Activated T-cell treated with anti-CD3 and anti-CD28 coated beads, Interleukin-2, amount 50 U/mL, for 24 hours (primary cell): Measurements from ENCODE around the gene EYS.

Experiments used
- DNase-seq: peaks from one replicate; pipeline ENCODE4 v3.0.0-alpha.2; 2020
- H3K27ac Mint-ChIP-seq: 2 replicates; pipeline ENCODE4 v1.8.0; 2020; ENCODE audit warnings: mild to moderate bottlenecking, mixed read lengths
- H3K27me3 Mint-ChIP-seq: 2 replicates; pipeline ENCODE4 v1.8.0; 2020; ENCODE audit warnings: mixed read lengths
- H3K36me3 Mint-ChIP-seq: 2 replicates; pipeline ENCODE4 v1.8.0; 2020; ENCODE audit warnings: low read depth, mixed read lengths
- H3K4me1 Mint-ChIP-seq: 2 replicates; pipeline ENCODE4 v1.8.0; 2020; ENCODE audit warnings: low read depth, mixed read lengths
- H3K4me3 Mint-ChIP-seq: 2 replicates; pipeline ENCODE4 v1.8.0; 2020; ENCODE audit warnings: mild to moderate bottlenecking, moderate library complexity, mixed read lengths
- H3K9me3 Mint-ChIP-seq: 2 replicates; pipeline ENCODE4 v1.8.0; 2020; ENCODE audit warnings: mixed read lengths

Gene EYS

DNA sequence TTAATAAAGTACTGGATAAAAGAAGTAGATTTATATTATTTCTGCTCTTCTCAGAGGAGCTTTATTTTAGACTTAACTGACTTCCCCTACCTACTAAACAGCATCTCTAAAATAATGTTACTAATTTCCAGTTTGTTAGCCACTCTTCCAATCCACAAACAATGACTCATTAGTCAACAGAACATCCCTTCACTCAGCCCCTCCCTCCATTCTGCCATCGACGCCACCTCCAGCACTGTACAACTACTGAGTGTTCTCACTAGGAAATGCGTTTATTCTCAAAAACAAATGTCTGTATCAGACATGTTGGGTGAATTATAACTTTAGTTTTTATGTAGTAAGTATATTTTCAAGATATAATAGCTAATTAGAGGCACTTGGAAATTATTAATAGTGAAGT is 427.0 kb downstream of the EYS start:
- Mint-ChIP-seq H3K36me3 (no peaks in the 10 kb centered on the region), H3K4me1 (no peaks in the 10 kb centered on the region), H3K4me3 (no peak overlapping the region), H3K9me3 (peaks cover 27% of the 10 kb centered on the region), H3K27me3 (no peaks in the 10 kb centered on the region), H3K27ac (no peak overlapping the region)
- DNase-seq: no peak

DNA sequence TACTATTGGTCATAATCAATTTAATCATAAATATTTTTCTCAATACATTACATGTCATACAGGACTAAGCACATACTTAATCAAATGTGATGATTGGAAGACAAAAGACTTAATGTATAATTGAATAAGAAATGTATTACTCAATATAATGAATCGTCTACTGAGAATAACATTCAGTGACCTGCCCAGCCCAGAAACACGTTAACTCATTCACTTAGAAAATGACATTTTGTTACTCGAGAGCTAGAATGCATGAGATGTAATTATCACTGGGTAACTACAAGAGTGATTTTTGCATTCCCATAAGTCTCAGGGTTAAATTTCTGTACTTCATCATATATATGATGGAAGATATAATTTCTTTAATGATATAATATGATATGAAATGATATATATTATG is 444.8 kb downstream of the EYS start:
- Mint-ChIP-seq H3K27ac (no peak overlapping the region), H3K9me3 (peaks cover 10% of the 10 kb centered on the region), H3K27me3 (no peaks in the 10 kb centered on the region), H3K4me1 (no peaks in the 10 kb centered on the region), H3K36me3 (no peaks in the 10 kb centered on the region), H3K4me3 (no peak overlapping the region)
- DNase-seq: no peak

- Mint-ChIP-seq H3K27ac (no peak overlapping the region), H3K9me3 (peaks cover 8% of the 10 kb centered on the region), H3K4me3 (no peak overlapping the region), H3K36me3 (no peaks in the 10 kb centered on the region), H3K27me3 (no peaks in the 10 kb centered on the region), H3K4me1 (no peaks in the 10 kb centered on the region)
- DNase-seq: no peak
Observed at GRCh38 chr6:65259982-65260381, 447.0 kb downstream of the EYS start.

- no peak for DNase-seq
- no peaks in the 10 kb centered on the region for H3K27me3 Mint-ChIP-seq
- no peak overlapping the region for H3K4me3 Mint-ChIP-seq
- H3K4me1 Mint-ChIP-seq: no peaks in the 10 kb centered on the region
- H3K27ac Mint-ChIP-seq: no peak overlapping the region
- no peaks in the 10 kb centered on the region for H3K36me3 Mint-ChIP-seq
- H3K9me3 Mint-ChIP-seq: peaks cover 10% of the 10 kb centered on the region
Observed at GRCh38 chr6:65259059-65259458, 448.0 kb downstream of the EYS start.

GRCh38 chr6:65253041-65253440 is 454.0 kb downstream of the EYS start:
- no peaks in the 10 kb centered on the region for H3K27me3 Mint-ChIP-seq
- H3K36me3 Mint-ChIP-seq: no peaks in the 10 kb centered on the region
- H3K27ac Mint-ChIP-seq: no peak overlapping the region
- no peak for DNase-seq
- no peak overlapping the region for H3K4me3 Mint-ChIP-seq
- peaks cover 10% of the 10 kb centered on the region for H3K9me3 Mint-ChIP-seq
- no peaks in the 10 kb centered on the region for H3K4me1 Mint-ChIP-seq

DNA sequence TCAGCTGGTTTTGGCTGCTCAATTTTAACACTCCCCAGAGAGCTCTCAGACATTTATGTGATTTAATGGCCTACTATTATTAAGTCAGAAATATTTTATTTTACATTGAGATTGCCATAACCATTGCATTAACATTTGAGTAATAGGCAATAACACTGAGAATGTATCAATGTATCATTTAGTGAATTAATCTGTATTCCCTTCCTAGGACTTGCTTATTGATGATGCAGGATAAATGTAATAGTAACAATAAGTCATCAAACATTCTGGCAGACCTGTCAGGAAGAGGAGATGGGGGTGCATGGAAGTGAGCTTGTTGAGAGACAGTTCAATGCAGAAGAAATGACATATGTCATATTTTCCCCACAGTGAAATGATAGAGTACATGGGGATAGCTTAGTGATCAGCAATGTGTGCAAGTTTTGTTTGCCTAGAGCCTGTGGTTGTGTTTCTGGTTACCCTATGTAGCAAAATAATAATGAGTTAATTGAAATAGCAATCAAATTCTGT is 458.9 kb downstream of the EYS start:
- Mint-ChIP-seq H3K9me3 (peaks cover 9% of the 10 kb centered on the region), H3K4me1 (no peaks in the 10 kb centered on the region), H3K27me3 (no peaks in the 10 kb centered on the region), H3K36me3 (no peaks in the 10 kb centered on the region), H3K27ac (no peak overlapping the region), H3K4me3 (no peak overlapping the region)
- DNase-seq: no peak

DNA sequence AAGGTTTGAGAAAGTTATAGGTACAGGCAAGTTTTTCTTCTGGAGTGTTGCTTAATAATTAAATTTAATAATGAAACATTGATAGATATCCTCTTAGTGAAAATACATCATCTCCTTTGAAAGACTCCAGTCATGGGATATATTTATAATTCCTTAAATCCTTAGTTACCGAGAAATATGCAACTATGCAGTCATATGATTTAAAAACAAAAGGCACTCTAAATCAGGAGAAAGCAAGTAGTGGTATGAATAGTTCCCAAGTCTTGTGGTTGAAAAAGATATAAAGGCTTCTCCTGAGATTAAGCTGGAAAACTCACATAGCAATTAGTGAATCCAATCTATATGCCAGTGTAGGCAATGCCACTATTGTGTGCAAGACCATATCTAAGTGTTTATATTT is 475.4 kb downstream of the EYS start:
- peaks cover 11% of the 10 kb centered on the region for H3K9me3 Mint-ChIP-seq
- H3K27me3 Mint-ChIP-seq: no peaks in the 10 kb centered on the region
- no peaks in the 10 kb centered on the region for H3K36me3 Mint-ChIP-seq
- H3K4me1 Mint-ChIP-seq: no peaks in the 10 kb centered on the region
- H3K27ac Mint-ChIP-seq: no peak overlapping the region
- no peak for DNase-seq
- H3K4me3 Mint-ChIP-seq: no peak overlapping the region

- peaks cover 11% of the 10 kb centered on the region for H3K9me3 Mint-ChIP-seq
- H3K4me1 Mint-ChIP-seq: no peaks in the 10 kb centered on the region
- no peak overlapping the region for H3K27ac Mint-ChIP-seq
- no peaks in the 10 kb centered on the region for H3K27me3 Mint-ChIP-seq
- no peak for DNase-seq
- no peak overlapping the region for H3K4me3 Mint-ChIP-seq
- H3K36me3 Mint-ChIP-seq: no peaks in the 10 kb centered on the region
Observed at GRCh38 chr6:65229825-65230224, 477.2 kb downstream of the EYS start.

- Mint-ChIP-seq H3K27me3 (no peaks in the 10 kb centered on the region), H3K9me3 (peaks cover 23% of the 10 kb centered on the region), H3K4me1 (no peaks in the 10 kb centered on the region), H3K4me3 (no peak overlapping the region), H3K27ac (no peak overlapping the region), H3K36me3 (no peaks in the 10 kb centered on the region)
- DNase-seq: no peak
Observed at GRCh38 chr6:65221153-65221552, 485.9 kb downstream of the EYS start.

GRCh38 chr6:65202738-65203137 is 504.3 kb downstream of the EYS start:
- peaks cover 23% of the 10 kb centered on the region for H3K9me3 Mint-ChIP-seq
- no peak for DNase-seq
- no peaks in the 10 kb centered on the region for H3K36me3 Mint-ChIP-seq
- no peak overlapping the region for H3K27ac Mint-ChIP-seq
- no peaks in the 10 kb centered on the region for H3K27me3 Mint-ChIP-seq
- no peaks in the 10 kb centered on the region for H3K4me1 Mint-ChIP-seq
- no peak overlapping the region for H3K4me3 Mint-ChIP-seq

DNA sequence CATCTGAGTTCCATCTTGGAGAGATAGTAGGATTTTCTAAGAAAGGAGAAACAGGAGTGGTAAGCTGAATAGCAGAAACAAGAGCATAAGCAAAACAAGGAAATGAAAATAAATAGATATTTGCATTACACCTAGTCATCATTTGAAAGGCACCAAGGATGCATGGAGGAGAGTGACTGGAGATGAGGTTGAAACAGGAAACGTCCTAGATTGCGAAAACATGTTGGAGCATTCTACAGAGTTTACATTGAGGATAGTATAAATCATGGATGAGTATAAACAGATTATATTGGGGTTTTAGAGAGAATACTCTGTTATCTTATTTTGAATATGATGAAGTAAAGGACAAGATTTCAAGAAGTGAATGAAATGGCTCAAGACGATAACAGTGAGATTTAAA is 507.3 kb downstream of the EYS start:
- Mint-ChIP-seq H3K27me3 (no peaks in the 10 kb centered on the region), H3K9me3 (peaks cover 13% of the 10 kb centered on the region), H3K4me3 (no peak overlapping the region), H3K36me3 (no peaks in the 10 kb centered on the region), H3K27ac (no peak overlapping the region), H3K4me1 (no peaks in the 10 kb centered on the region)
- no peak for DNase-seq

- H3K27me3 Mint-ChIP-seq: no peaks in the 10 kb centered on the region
- DNase-seq: no peak
- H3K4me3 Mint-ChIP-seq: no peak overlapping the region
- H3K36me3 Mint-ChIP-seq: no peaks in the 10 kb centered on the region
- no peak overlapping the region for H3K27ac Mint-ChIP-seq
- H3K4me1 Mint-ChIP-seq: no peaks in the 10 kb centered on the region
- H3K9me3 Mint-ChIP-seq: peaks cover 12% of the 10 kb centered on the region
Observed at GRCh38 chr6:65199121-65199520, 507.9 kb downstream of the EYS start.

DNA sequence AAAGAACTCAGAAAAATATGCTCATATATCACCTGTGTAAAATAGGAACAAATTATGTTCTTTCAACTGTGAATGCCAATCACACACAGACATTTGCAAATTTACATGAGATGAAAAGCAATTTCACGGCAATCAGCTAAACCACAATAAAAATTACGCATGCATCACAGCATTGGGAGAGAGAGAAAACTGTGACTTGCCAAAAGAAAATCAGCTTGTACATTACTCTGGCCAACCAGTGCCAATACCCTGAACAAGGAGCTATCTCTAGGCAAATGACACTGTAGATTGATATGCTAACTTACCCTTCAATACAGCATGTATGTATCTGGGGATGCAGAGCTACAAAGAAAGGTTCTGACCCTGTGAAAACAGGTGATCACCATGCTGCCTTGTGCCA is 515.6 kb downstream of the EYS start:
- no peak for DNase-seq
- Mint-ChIP-seq H3K27me3 (no peaks in the 10 kb centered on the region), H3K4me1 (no peaks in the 10 kb centered on the region), H3K27ac (no peak overlapping the region), H3K9me3 (peaks cover 7% of the 10 kb centered on the region), H3K36me3 (no peaks in the 10 kb centered on the region), H3K4me3 (no peak overlapping the region)

- H3K4me1 Mint-ChIP-seq: no peaks in the 10 kb centered on the region
- peaks cover 9% of the 10 kb centered on the region for H3K9me3 Mint-ChIP-seq
- H3K27ac Mint-ChIP-seq: no peak overlapping the region
- no peaks in the 10 kb centered on the region for H3K36me3 Mint-ChIP-seq
- no peak overlapping the region for H3K4me3 Mint-ChIP-seq
- H3K27me3 Mint-ChIP-seq: no peaks in the 10 kb centered on the region
- DNase-seq: no peak
Observed at GRCh38 chr6:65189236-65189881, 517.7 kb downstream of the EYS start.

GRCh38 chr6:65186826-65187225 is 520.2 kb downstream of the EYS start:
- Mint-ChIP-seq H3K36me3 (no peaks in the 10 kb centered on the region), H3K4me1 (no peaks in the 10 kb centered on the region), H3K27me3 (no peaks in the 10 kb centered on the region), H3K9me3 (peaks cover 9% of the 10 kb centered on the region), H3K4me3 (no peak overlapping the region), H3K27ac (no peak overlapping the region)
- DNase-seq: no peak

DNA sequence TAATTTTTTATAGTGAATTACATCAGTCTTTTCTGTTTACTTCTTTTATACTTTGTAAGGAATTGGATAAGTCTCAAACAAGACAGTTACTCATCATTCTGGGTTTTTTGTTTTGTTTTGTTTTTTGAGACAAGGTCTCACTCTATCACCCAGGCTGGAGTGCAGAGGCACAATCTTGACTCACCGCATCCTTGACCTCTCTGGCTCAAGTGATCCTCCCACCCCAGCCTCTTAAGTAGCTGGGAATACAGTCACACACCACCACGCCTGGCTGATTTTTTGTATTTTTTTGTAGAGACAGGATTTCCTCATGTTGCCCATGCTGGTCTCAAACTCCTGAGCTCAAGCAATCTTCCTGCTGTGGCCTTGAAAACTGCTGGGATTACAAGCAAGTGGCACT is 524.3 kb downstream of the EYS start:
- Mint-ChIP-seq H3K9me3 (peaks cover 9% of the 10 kb centered on the region), H3K36me3 (no peaks in the 10 kb centered on the region)

More for the DNA sequence above, 524.3 kb downstream of the EYS start:
- DNase-seq: no peak
- Mint-ChIP-seq H3K4me1 (no peaks in the 10 kb centered on the region), H3K27ac (no peak overlapping the region), H3K4me3 (no peak overlapping the region), H3K27me3 (no peaks in the 10 kb centered on the region)
